Measurements from ENCODE around the gene TAF6.

The TAF6 gene

GRCh38 chr7:100093054-100093453 is 26.1 kb downstream of the TAF6 start:
- no peak for DNase-seq (ENCODE audit: low spot score)

DNA sequence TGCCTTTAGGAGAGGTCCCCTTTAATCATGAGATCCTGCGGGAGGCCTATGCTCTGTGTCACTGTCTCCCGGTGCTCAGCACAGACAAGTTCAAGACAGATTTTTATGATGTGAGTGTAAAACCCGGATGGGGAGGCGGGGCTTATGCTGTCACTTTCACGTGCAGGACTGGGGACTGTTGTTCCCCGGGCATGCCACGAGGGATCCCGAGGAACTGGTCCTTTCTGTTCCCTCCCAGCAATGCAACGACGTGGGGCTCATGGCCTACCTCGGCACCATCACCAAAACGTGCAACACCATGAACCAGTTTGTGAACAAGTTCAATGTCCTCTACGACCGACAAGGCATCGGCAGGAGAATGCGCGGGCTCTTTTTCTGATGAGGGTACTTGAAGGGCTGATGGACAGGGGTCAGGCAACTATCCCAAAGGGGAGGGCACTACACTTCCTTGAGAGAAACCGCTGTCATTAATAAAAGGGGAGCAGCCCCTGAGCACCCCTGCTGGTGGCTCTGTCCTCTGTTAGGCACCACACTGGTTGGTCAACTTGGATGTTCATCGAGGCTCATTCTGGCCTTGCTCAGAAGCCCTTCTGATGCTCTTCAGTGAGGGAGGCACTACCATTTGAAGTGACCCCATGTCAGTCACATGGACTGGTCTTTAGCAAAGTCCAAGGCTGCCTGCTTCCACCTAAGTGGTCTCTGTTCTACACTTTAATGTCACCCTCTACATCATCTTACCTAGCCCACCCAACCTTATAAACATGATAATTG is 27.6 kb downstream of the TAF6 start:
- DNase-seq (ENCODE audit: low spot score), result no peak

GRCh38 chr7:100090527-100091410 is 28.4 kb downstream of the TAF6 start:
- no peak for DNase-seq (ENCODE audit: low spot score)

- no peak for DNase-seq (ENCODE audit: low spot score)
Observed at GRCh38 chr7:100089458-100090196, 29.5 kb downstream of the TAF6 start.

- DNase-seq (ENCODE audit: low spot score), result peak; percentile 81
Observed at GRCh38 chr7:100088621-100089457, 30.3 kb downstream of the TAF6 start, which contains the start of gene COPS6. COPS6 (plus strand) TSS chr7:100088969; CDS start chr7:100088991, 22 bp downstream.

GRCh38 chr7:100088095-100088620 is 31.0 kb downstream of the TAF6 start:
- no peak for DNase-seq (ENCODE audit: low spot score)

GRCh38 chr7:100087055-100087750 is 32.0 kb downstream of the TAF6 start:
- DNase-seq (ENCODE audit: low spot score), result no peak

DNA sequence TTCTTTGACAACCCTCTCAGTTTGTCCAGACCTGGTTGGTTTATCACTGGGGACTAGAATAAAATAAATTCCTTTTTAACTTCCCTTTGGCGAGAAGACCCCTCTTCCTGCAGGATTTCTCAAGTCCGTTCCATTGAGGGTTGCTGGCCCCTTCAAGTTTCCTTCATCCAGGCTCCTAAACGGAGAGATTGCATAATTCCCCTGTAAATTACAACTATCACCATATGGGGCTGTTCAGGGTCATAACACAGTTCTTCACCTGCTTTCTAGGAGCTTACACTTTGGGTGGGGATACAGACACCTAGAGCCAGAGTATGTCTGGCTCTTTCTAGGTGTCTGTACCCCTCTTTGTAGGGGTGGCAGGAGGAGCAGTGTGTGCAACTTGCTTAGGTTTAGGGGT is 33.6 kb downstream of the TAF6 start:
- DNase-seq (ENCODE audit: low spot score), result no peak

DNA sequence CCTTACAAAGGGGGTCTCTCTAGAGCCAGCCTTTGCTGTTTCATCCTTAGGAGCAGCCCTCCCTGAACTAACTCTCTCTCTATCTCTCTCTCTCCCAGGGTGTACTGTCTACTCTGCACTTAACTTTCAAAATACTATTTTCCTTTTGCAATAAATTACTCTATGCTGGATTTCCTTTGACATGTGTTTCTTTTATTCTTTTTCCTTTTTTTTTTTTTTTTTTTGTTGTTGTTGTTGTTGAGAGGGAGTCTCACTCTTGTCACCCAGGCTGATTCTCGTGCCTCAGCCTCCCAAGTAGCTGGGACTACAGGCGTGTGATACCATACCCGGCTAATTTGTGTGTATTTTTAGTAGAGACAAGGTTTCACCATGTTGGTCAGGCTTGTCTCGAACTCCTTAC is 36.2 kb downstream of the TAF6 start:
- DNase-seq (ENCODE audit: low spot score), result no peak

DNA sequence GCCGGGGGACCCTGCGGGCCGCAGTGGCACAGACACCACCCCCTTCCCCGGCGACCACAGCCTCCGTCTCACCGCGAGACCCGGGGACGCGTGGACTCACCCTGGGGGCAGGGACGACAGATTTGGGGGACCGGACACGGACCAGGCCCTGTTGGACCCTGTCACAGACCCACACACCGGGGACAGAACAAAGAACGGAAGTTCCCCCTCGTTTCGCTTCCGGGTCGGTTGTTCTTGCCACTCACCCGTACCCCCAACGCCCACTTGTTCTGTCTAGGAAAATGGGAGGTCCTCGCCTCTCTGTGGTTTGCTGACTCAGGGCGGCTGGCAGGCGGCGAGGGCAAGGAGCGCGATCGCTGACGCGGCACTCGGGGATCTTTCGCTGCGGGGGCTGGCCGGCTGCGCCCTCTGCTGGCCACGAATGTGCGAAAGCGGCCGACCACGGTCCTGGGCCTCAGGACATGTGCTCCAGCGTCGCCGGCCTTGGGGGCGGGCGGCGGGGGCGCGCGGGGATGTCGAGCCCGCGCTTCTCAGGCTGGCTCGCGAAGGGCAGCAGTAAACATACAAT is 37.5 kb downstream of the TAF6 start, which contains the start of gene ZNF3:
Gene ZNF3 (minus strand): TSS at position 189 of the 568 bp plus-strand sequence. CDS start 4,366 bp downstream, outside the sequence.
- DNase-seq (ENCODE audit: low spot score), result peak; percentile 98

- no peak for DNase-seq (ENCODE audit: low spot score)
Observed at GRCh38 chr7:100080907-100081534, 38.1 kb downstream of the TAF6 start.

DNA sequence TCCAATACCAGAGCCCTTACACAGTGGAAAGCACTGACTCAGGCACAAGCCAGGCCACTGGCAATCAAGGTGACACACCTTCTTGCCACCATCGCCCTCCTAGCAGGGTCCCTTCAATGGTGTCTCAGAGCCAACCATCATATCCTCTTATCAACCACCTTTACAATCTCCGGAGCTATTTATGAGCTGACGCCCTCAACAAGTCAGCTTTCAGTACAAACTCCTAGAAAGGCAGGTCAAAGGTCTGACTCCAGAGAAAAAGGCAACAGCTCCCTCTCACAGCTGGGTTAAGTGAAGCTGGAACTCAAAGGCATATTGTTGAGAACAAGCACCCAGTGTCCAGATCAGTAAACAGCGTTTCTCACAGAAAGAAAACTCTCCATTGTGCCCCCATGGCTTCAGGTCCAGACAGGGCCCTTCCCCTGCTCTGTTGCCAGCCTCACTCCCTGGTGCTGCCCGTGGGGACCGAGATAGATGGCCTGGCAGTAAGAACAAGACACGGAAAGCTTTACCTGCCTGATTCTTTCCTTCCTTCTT is 40.1 kb downstream of the TAF6 start:
- no peak for DNase-seq (ENCODE audit: low spot score)

- DNase-seq (ENCODE audit: low spot score), result no peak
Observed at GRCh38 chr7:100077205-100077604, 42.0 kb downstream of the TAF6 start.

- no peak for DNase-seq (ENCODE audit: low spot score)
Observed at GRCh38 chr7:100075418-100075817, 43.7 kb downstream of the TAF6 start.

- no peak for DNase-seq (ENCODE audit: low spot score)
Observed at GRCh38 chr7:100074841-100075240, 44.3 kb downstream of the TAF6 start.

DNA sequence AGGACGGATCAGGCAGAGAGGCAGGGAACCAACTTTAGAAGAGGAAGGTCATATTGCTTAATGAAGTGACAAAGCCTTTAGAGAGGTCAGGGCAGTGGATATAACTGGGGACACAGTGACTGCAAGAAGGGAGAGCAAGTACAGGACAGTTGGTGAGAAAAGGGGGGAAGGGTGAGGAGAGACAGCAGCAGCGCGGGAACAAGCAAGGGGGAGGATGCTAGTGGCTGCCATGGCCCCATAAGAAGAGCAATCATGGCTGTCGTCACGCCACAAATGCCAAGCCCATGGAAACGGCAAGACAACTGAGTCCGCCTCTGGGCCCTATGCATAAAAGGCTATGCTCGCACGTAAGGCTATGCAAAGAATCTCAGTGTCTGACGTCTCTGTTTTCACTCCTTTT is 46.7 kb downstream of the TAF6 start:
- no peak for DNase-seq (ENCODE audit: low spot score)

DNA sequence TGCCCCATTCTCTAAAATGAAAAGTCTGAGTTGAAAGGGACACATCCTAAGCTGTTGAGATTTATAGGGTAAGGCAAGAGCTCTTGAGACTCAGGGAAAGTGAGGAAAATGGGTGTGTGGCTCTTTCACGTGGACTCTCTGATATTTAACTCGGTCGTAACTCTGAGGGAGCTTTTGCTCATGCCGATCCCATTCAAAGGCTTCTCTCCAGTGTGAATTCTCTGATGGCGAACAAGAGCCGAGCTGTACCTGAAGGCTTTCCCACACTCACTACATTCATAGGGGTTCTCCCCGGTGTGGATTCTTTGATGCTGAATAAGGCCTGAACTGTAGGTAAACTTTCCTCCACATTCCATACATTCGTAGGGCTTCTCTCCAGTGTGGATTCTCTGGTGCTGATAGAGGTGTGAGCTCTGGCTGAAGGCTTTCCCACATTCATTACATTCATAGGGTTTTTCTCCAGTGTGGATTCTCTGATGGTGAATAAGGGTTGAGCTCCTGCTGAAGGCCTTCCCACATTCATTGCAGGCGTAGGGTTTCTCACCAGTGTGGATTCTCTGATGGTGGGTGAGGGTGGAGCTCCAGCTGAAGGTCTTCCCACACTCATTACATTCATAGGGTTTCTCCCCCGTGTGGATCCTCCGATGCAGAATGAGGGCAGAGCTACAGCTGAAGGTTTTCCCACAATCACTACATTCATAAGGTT is 48.0 kb downstream of the TAF6 start:
- no peak for DNase-seq (ENCODE audit: low spot score)

DNA sequence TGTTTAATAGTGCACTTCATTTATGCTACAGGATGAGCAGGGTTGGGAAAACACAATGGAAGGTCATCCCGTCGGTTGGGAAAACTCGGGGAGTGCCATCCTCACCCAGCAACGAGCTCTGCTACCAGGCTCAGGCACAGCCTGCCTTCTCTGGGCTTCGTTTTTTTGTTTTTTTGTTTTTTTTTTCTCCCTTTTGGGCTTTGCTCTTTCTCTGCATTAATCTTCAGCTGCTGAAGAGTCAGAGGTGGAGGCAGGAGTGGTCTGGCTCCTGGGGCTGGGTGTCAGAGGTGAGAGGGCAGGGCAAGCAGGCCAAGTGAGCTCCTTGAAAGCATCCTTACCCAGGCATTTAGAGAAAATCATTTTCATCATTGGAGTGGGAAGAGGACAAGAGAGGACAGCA is 49.2 kb downstream of the TAF6 start:
- DNase-seq (ENCODE audit: low spot score), result no peak

- no peak for DNase-seq (ENCODE audit: low spot score)
Observed at GRCh38 chr7:100066953-100067352, 52.2 kb downstream of the TAF6 start.

All from hematopoietic multipotent progenitor cell treated with erythropoietin and hydrocortisone succinate and interleukin-3 and kit ligand, for 17 days (in vitro differentiated cells).